ENCODE results near the gene FARS2.

FARS2 gene

DNA sequence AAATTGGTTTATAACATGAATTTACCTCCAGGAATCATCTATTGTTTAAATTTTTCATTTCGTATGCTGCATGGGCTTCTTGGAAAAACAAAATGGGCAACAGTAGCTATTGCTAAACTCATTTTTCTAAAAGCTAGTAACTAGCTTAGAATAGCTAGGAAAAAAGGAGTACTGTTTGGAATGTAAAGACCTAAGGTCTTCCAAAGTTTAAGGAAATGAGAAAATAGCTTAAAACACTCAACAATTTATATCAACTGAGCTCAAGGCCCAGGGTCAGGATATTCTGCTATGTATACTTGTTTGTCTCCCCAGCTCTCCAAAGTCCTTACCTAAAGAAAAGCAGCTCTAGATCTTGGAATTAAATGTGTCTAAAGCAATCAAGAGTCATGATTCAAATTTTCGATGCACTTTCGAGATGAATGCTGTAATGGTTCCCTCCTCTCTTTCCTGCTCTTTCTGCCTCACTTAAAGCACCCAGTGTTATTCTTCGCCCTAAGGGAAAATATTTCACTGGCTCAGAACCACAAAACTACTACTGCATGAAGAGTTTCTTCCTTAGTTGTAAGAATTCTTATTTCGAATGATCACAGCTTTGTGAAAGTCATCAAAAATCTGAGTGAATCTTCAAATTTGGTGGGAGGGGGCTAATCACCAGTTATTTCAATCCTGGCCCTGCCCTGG lies 42.2 kb upstream of the FARS2 start:
- TF ChIP-seq, protein P1, sequence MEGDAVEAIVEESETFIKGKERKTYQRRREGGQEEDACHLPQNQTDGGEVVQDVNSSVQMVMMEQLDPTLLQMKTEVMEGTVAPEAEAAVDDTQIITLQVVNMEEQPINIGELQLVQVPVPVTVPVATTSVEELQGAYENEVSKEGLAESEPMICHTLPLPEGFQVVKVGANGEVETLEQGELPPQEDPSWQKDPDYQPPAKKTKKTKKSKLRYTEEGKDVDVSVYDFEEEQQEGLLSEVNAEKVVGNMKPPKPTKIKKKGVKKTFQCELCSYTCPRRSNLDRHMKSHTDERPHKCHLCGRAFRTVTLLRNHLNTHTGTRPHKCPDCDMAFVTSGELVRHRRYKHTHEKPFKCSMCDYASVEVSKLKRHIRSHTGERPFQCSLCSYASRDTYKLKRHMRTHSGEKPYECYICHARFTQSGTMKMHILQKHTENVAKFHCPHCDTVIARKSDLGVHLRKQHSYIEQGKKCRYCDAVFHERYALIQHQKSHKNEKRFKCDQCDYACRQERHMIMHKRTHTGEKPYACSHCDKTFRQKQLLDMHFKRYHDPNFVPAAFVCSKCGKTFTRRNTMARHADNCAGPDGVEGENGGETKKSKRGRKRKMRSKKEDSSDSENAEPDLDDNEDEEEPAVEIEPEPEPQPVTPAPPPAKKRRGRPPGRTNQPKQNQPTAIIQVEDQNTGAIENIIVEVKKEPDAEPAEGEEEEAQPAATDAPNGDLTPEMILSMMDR (IDR thresholded peaks at IDR 0.05; ENCODE audit: low read depth, low read length) = no peak
- H3K4me3 ChIP-seq (ENCODE audit: low read depth, low read length) = no peak overlapping the region
- no peak for DNase-seq (ENCODE audit: low read depth, low spot score)
- in situ Hi-C loops (cut with HindIII; ENCODE audit: low sequenced_read_pairs) = no loop called here

DNA sequence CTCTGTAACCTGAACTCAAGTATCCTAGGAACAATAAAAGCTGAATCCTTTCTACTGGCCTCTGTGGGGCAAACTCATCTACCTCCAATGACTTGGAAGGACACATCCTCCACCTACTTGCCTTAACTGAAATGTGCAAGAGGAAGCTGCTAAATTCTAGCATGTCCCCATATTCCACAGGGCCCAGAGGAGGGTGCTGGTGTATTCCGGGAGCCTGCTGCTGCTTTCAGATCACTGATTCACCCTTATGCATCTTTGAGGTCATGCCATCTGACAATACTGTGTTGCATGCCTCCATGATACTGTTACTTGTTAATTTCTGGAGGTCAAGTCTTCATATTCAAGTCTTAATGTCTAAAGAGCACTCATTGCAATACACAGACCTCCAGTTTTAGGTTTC lies 40.9 kb upstream of the FARS2 start:
- no peak for DNase-seq (ENCODE audit: low read depth, low spot score)
- TF ChIP-seq, protein P1 (IDR thresholded peaks at IDR 0.05; ENCODE audit: low read depth, low read length) = no peak
- H3K4me3 ChIP-seq (ENCODE audit: low read depth, low read length) = no peak overlapping the region
- in situ Hi-C loops (cut with HindIII; ENCODE audit: low sequenced_read_pairs) = no loop called here

GRCh38 chr6:5223309-5223708 lies 38.0 kb upstream of the FARS2 start:
- H3K4me3 ChIP-seq (ENCODE audit: low read depth, low read length) = no peak overlapping the region
- TF ChIP-seq, protein P1 (IDR thresholded peaks at IDR 0.05; ENCODE audit: low read depth, low read length) = no peak
- no peak for DNase-seq (ENCODE audit: low read depth, low spot score)
- in situ Hi-C loops (cut with HindIII; ENCODE audit: low sequenced_read_pairs) = no loop called here

GRCh38 chr6:5229356-5229755 lies 32.0 kb upstream of the FARS2 start:
- TF ChIP-seq, protein P1 (IDR thresholded peaks at IDR 0.05; ENCODE audit: low read depth, low read length) = no peak
- H3K4me3 ChIP-seq (ENCODE audit: low read depth, low read length) = no peak overlapping the region
- in situ Hi-C loops (cut with HindIII; ENCODE audit: low sequenced_read_pairs) = no loop called here
- DNase-seq (ENCODE audit: low read depth, low spot score) = no peak

GRCh38 chr6:5230081-5230480 lies 31.2 kb upstream of the FARS2 start:
- TF ChIP-seq, protein P1 (IDR thresholded peaks at IDR 0.05; ENCODE audit: low read depth, low read length) = no peak
- DNase-seq (ENCODE audit: low read depth, low spot score) = no peak
- in situ Hi-C loops (cut with HindIII; ENCODE audit: low sequenced_read_pairs) = no loop called here
- H3K4me3 ChIP-seq (ENCODE audit: low read depth, low read length) = no peak overlapping the region

- DNase-seq (ENCODE audit: low read depth, low spot score) = no peak
- H3K4me3 ChIP-seq (ENCODE audit: low read depth, low read length) = no peak overlapping the region
- TF ChIP-seq, protein P1 (IDR thresholded peaks at IDR 0.05; ENCODE audit: low read depth, low read length) = no peak
- in situ Hi-C loops (cut with HindIII; ENCODE audit: low sequenced_read_pairs) = no loop called here
These were observed 30.0 kb upstream of the FARS2 start for GRCh38 chr6:5231289-5231688.

Data from astrocyte of the spinal cord (primary cell).